Stimulated activated CD8-positive, alpha-beta memory T cell treated with anti-CD3 and anti-CD28 coated beads, Interleukin-7, amount 100 ng/mL, for 24 hours (primary cell): ENCODE results near the gene TSC22D3.
"Not testable (repeated sequence)": the region's sequence is repeated elsewhere in the genome, so short reads cannot be mapped to it uniquely, and the experiment has no call there.

Experiments
- DNase-seq: peaks from one replicate; pipeline ENCODE4 v3.0.0-alpha.2; 2020; ENCODE audit warnings: low read depth

TSC22D3 gene

GRCh38 chrX:107775734-107776511 is at the start of gene TSC22D3:
TSC22D3 (minus strand) TSS chrX:107775787; CDS start chrX:107775419, 368 bp downstream.
- DNase-seq, result no peak

GRCh38 chrX:107823456-107823855 is 47.9 kb upstream of the TSC22D3 start:
- DNase-seq, result no peak

- DNase-seq, result no peak
These were observed 47.5 kb upstream of the TSC22D3 start for GRCh38 chrX:107823042-107823441.

GRCh38 chrX:107818900-107819521 is 43.4 kb upstream of the TSC22D3 start:
- no peak for DNase-seq

- not testable (repeated sequence) for DNase-seq
These were observed 34.5 kb upstream of the TSC22D3 start for GRCh38 chrX:107810053-107810452.

GRCh38 chrX:107805179-107805578 is 29.6 kb upstream of the TSC22D3 start:
- DNase-seq, result no peak

- no peak for DNase-seq
These were observed 28.8 kb upstream of the TSC22D3 start for GRCh38 chrX:107804427-107804826.

GRCh38 chrX:107787827-107788226 is 12.2 kb upstream of the TSC22D3 start:
- no peak for DNase-seq

- no peak for DNase-seq
These were observed 4.9 kb upstream of the TSC22D3 start for GRCh38 chrX:107780525-107780924.

- DNase-seq, result no peak
These were observed 1.9 kb upstream of the TSC22D3 start, which contains the start of gene NCBP2L for GRCh38 chrX:107777536-107777832. NCBP2L (plus strand) TSS chrX:107777733; CDS start chrX:107794221, 16,488 bp downstream.

GRCh38 chrX:107776649-107777535 is 1.3 kb upstream of the TSC22D3 start:
- peak; percentile 26 for DNase-seq

GRCh38 chrX:107775000-107775733 is 420 bp downstream of the TSC22D3 start:
- DNase-seq, result no peak

- DNase-seq, result no peak
These were observed 1.6 kb downstream of the TSC22D3 start for GRCh38 chrX:107773906-107774435.

- no peak for DNase-seq
These were observed 2.4 kb downstream of the TSC22D3 start for GRCh38 chrX:107773206-107773605.

GRCh38 chrX:107769581-107770317 is 5.8 kb downstream of the TSC22D3 start:
- DNase-seq, result no peak

GRCh38 chrX:107768051-107768450 is 7.5 kb downstream of the TSC22D3 start:
- DNase-seq, result no peak

GRCh38 chrX:107766470-107767150 is 9.0 kb downstream of the TSC22D3 start:
- DNase-seq, result no peak

GRCh38 chrX:107764845-107765608 is 10.6 kb downstream of the TSC22D3 start:
- no peak for DNase-seq

GRCh38 chrX:107763647-107764046 is 11.9 kb downstream of the TSC22D3 start:
- no peak for DNase-seq
